ENCODE results near the gene KRT3.

KRT3 gene

GRCh38 chr12:52813885-52814709 is 18.2 kb upstream of the KRT3 start, which contains the start of gene KRT4:
Gene KRT4 (minus strand): TSS chr12:52814116. CDS start chr12:52814058, 58 bp downstream.
- no peak for DNase-seq (ENCODE audit: low read depth in 2 of 2)

- no peak for DNase-seq (ENCODE audit: low read depth in 2 of 2)
Measured at GRCh38 chr12:52813203-52813819, 17.4 kb upstream of the KRT3 start.

- DNase-seq (ENCODE audit: low read depth in 2 of 2), result no peak
Measured at GRCh38 chr12:52812749-52813148, 16.8 kb upstream of the KRT3 start.

GRCh38 chr12:52812073-52812400 is 16.1 kb upstream of the KRT3 start:
- no peak for DNase-seq (ENCODE audit: low read depth in 2 of 2)

GRCh38 chr12:52811191-52812072 is 15.5 kb upstream of the KRT3 start:
- no peak for DNase-seq (ENCODE audit: low read depth in 2 of 2)

GRCh38 chr12:52810554-52810953 is 14.6 kb upstream of the KRT3 start:
- DNase-seq (ENCODE audit: low read depth in 2 of 2), result no peak

- DNase-seq (ENCODE audit: low read depth in 2 of 2), result no peak
Measured at GRCh38 chr12:52809166-52809565, 13.2 kb upstream of the KRT3 start.

- DNase-seq (ENCODE audit: low read depth in 2 of 2), result no peak
Measured at GRCh38 chr12:52808573-52809160, 12.8 kb upstream of the KRT3 start.

- no peak for DNase-seq (ENCODE audit: low read depth in 2 of 2)
Measured at GRCh38 chr12:52807544-52808470, 11.9 kb upstream of the KRT3 start.

- no peak for DNase-seq (ENCODE audit: low read depth in 2 of 2)
Measured at GRCh38 chr12:52806821-52807543, 11.1 kb upstream of the KRT3 start.

- no peak for DNase-seq (ENCODE audit: low read depth in 2 of 2)
Measured at GRCh38 chr12:52806169-52806811, 10.4 kb upstream of the KRT3 start.

- DNase-seq (ENCODE audit: low read depth in 2 of 2), result no peak
Measured at GRCh38 chr12:52805739-52806138, 9.8 kb upstream of the KRT3 start.

GRCh38 chr12:52805000-52805399 is 9.1 kb upstream of the KRT3 start:
- DNase-seq (ENCODE audit: low read depth in 2 of 2), result no peak

- DNase-seq (ENCODE audit: low read depth in 2 of 2), result no peak
Measured at GRCh38 chr12:52802442-52802841, 6.5 kb upstream of the KRT3 start.

GRCh38 chr12:52801773-52802172 is 5.9 kb upstream of the KRT3 start:
- no peak for DNase-seq (ENCODE audit: low read depth in 2 of 2)

GRCh38 chr12:52800259-52800917 is 4.5 kb upstream of the KRT3 start:
- DNase-seq (ENCODE audit: low read depth in 2 of 2), result no peak

- no peak for DNase-seq (ENCODE audit: low read depth in 2 of 2)
Measured at GRCh38 chr12:52799505-52800211, 3.7 kb upstream of the KRT3 start.

GRCh38 chr12:52798671-52799504 is 3.0 kb upstream of the KRT3 start:
- DNase-seq (ENCODE audit: low read depth in 2 of 2), result no peak
